ENCODE data around the gene GLOD5. TPM values are rescaled to one million over a fixed set of nuclear protein-coding genes. Genes with fewer than 3 reads are reported as not detected.

The GLOD5 gene
- polyA plus RNA-seq, 4 donors = 4.4 to 56.1 (median 22.1) TPM

DNA sequence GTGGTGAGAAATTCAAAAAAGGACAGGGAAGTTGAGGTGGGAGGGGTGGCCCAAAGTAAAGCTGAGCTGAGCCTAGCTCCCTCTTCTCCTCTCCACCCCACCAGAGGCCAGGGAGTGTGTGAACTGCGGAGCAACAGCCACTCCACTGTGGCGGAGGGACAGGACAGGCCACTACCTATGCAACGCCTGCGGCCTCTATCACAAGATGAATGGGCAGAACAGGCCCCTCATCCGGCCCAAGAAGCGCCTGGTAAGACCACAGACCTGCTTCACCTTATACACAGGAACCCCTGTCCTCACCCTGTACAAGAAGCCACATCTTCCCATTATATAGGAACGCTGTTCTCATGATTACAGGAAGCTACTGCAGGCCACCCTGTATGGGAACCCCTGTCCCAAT is 30.7 kb downstream of the GLOD5 start:
- no peak for DNase-seq
- 77 to 94% (median 90%) methylated on average over 7 of the region's 7 CpGs for WGBS, 3 donors
- peaks cover 0 to 17% (median 0%) of the 10 kb centered on the region in 3 donors for H3K4me1 ChIP-seq (ENCODE audit: control insufficient read depth in 3 of 3, insufficient read depth in 2 of 3, low read depth in 1 of 3, low read length in 2 of 3)
- H3K36me3 ChIP-seq (ENCODE audit: control insufficient read depth in 3 of 3, insufficient read depth in 2 of 3, low read depth in 1 of 3, low read length in 3 of 3) = no peaks in the 10 kb centered on the region
- no peaks in the 10 kb centered on the region for H3K9me3 ChIP-seq (ENCODE audit: control insufficient read depth in 2 of 2, insufficient read depth in 1 of 2, low read depth in 1 of 2, low read length in 1 of 2)
- no peak overlapping the region for H3K4me3 ChIP-seq (ENCODE audit: low read depth in 1 of 3, low read length in 3 of 3)
- H3K27me3 ChIP-seq (ENCODE audit: control insufficient read depth in 3 of 3, insufficient read depth in 3 of 3, low read length in 3 of 3) = no peaks in the 10 kb centered on the region
- no peak overlapping the region for H3K27ac ChIP-seq (ENCODE audit: low read depth in 1 of 3, low read length in 2 of 3)
- no peak for FAIRE-seq

DNA sequence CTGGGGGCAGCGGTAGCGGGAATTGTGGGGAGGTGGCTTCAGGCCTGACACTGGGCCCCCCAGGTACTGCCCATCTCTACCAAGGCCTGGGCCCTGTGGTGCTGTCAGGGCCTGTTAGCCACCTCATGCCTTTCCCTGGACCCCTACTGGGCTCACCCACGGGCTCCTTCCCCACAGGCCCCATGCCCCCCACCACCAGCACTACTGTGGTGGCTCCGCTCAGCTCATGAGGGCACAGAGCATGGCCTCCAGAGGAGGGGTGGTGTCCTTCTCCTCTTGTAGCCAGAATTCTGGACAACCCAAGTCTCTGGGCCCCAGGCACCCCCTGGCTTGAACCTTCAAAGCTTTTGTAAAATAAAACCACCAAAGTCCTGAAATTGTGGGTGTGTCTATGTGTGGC is 32.4 kb downstream of the GLOD5 start:
- Histone ChIP-seq H3K4me3 (ENCODE audit: low read depth in 1 of 3, low read length in 3 of 3) (no peak overlapping the region), H3K36me3 (ENCODE audit: control insufficient read depth in 3 of 3, insufficient read depth in 2 of 3, low read depth in 1 of 3, low read length in 3 of 3) (no peaks in the 10 kb centered on the region), H3K9me3 (ENCODE audit: control insufficient read depth in 2 of 2, insufficient read depth in 1 of 2, low read depth in 1 of 2, low read length in 1 of 2) (no peaks in the 10 kb centered on the region), H3K4me1 (ENCODE audit: control insufficient read depth in 3 of 3, insufficient read depth in 2 of 3, low read depth in 1 of 3, low read length in 2 of 3) (peaks cover 0 to 17% (median 0%) of the 10 kb centered on the region in 3 donors), H3K27me3 (ENCODE audit: control insufficient read depth in 3 of 3, insufficient read depth in 3 of 3, low read length in 3 of 3) (no peaks in the 10 kb centered on the region), H3K27ac (ENCODE audit: low read depth in 1 of 3, low read length in 2 of 3) (peak overlapping the region in 1 of 3 donors; percentile 72)
- FAIRE-seq = no peak
- WGBS, 3 donors = 87 to 92% (median 89%) methylated on average over 3 to 4 of the region's 4 CpGs
- DNase-seq = no peak

- Histone ChIP-seq H3K4me3 (ENCODE audit: low read depth in 1 of 3, low read length in 3 of 3) (no peak overlapping the region), H3K27ac (ENCODE audit: low read depth in 1 of 3, low read length in 2 of 3) (peak overlapping the region in 1 of 3 donors; percentile 87), H3K36me3 (ENCODE audit: control insufficient read depth in 3 of 3, insufficient read depth in 2 of 3, low read depth in 1 of 3, low read length in 3 of 3) (no peaks in the 10 kb centered on the region), H3K27me3 (ENCODE audit: control insufficient read depth in 3 of 3, insufficient read depth in 3 of 3, low read length in 3 of 3) (no peaks in the 10 kb centered on the region), H3K9me3 (ENCODE audit: control insufficient read depth in 2 of 2, insufficient read depth in 1 of 2, low read depth in 1 of 2, low read length in 1 of 2) (no peaks in the 10 kb centered on the region), H3K4me1 (ENCODE audit: control insufficient read depth in 3 of 3, insufficient read depth in 2 of 3, low read depth in 1 of 3, low read length in 2 of 3) (peaks cover 0 to 17% (median 0%) of the 10 kb centered on the region in 3 donors)
- FAIRE-seq (no peak), DNase-seq (peak in 1 of 2 donors; percentile 54)
- 83 to 89% (median 85%) methylated on average over 12 of the region's 12 CpGs for WGBS, 3 donors
These were observed 32.9 kb downstream of the GLOD5 start for GRCh38 chrX:48794340-48794910.

GRCh38 chrX:48794911-48795515 is 33.5 kb downstream of the GLOD5 start:
- Histone ChIP-seq H3K27ac (ENCODE audit: low read depth in 1 of 3, low read length in 2 of 3) (peak overlapping the region in 1 of 3 donors; percentile 87), H3K4me3 (ENCODE audit: low read depth in 1 of 3, low read length in 3 of 3) (no peak overlapping the region), H3K36me3 (ENCODE audit: control insufficient read depth in 3 of 3, insufficient read depth in 2 of 3, low read depth in 1 of 3, low read length in 3 of 3) (no peaks in the 10 kb centered on the region), H3K27me3 (ENCODE audit: control insufficient read depth in 3 of 3, insufficient read depth in 3 of 3, low read length in 3 of 3) (no peaks in the 10 kb centered on the region), H3K9me3 (ENCODE audit: control insufficient read depth in 2 of 2, insufficient read depth in 1 of 2, low read depth in 1 of 2, low read length in 1 of 2) (no peaks in the 10 kb centered on the region), H3K4me1 (ENCODE audit: control insufficient read depth in 3 of 3, insufficient read depth in 2 of 3, low read depth in 1 of 3, low read length in 2 of 3) (peaks cover 0 to 17% (median 0%) of the 10 kb centered on the region in 3 donors)
- FAIRE-seq (no peak), DNase-seq (peak in 1 of 2 donors; percentile 57)
- 56 to 63% (median 59%) methylated on average over 6 to 8 of the region's 8 CpGs for WGBS, 3 donors

DNA sequence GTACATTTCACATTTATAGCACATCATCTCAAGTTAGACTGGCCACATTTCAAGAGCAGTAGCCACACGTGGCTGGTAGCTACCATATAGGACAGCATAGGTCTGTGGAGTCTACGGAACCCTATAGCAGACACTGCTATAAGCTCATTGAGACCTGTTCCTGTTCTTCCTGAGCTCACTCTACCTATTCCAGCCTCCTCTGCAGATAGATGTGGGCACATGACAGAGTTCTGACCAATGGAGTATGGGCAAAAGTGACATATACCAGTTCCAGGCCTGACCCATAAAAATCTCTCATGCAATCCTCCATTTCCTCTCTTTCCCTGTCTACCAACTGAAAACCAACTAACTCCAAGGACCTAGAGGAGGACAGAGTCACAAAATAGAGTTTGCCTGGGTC is 36.8 kb downstream of the GLOD5 start:
- Histone ChIP-seq H3K27ac (ENCODE audit: low read depth in 1 of 3, low read length in 2 of 3) (no peak overlapping the region), H3K4me1 (ENCODE audit: control insufficient read depth in 3 of 3, insufficient read depth in 2 of 3, low read depth in 1 of 3, low read length in 2 of 3) (peaks cover 0 to 25% (median 0%) of the 10 kb centered on the region in 3 donors), H3K36me3 (ENCODE audit: control insufficient read depth in 3 of 3, insufficient read depth in 2 of 3, low read depth in 1 of 3, low read length in 3 of 3) (no peaks in the 10 kb centered on the region), H3K4me3 (ENCODE audit: low read depth in 1 of 3, low read length in 3 of 3) (no peak overlapping the region), H3K9me3 (ENCODE audit: control insufficient read depth in 2 of 2, insufficient read depth in 1 of 2, low read depth in 1 of 2, low read length in 1 of 2) (no peaks in the 10 kb centered on the region), H3K27me3 (ENCODE audit: control insufficient read depth in 3 of 3, insufficient read depth in 3 of 3, low read length in 3 of 3) (no peaks in the 10 kb centered on the region)
- FAIRE-seq (no peak), DNase-seq (no peak)
- WGBS, 3 donors = 75 to 82% (median 79%) methylated on average over 2 of the region's 2 CpGs

DNA sequence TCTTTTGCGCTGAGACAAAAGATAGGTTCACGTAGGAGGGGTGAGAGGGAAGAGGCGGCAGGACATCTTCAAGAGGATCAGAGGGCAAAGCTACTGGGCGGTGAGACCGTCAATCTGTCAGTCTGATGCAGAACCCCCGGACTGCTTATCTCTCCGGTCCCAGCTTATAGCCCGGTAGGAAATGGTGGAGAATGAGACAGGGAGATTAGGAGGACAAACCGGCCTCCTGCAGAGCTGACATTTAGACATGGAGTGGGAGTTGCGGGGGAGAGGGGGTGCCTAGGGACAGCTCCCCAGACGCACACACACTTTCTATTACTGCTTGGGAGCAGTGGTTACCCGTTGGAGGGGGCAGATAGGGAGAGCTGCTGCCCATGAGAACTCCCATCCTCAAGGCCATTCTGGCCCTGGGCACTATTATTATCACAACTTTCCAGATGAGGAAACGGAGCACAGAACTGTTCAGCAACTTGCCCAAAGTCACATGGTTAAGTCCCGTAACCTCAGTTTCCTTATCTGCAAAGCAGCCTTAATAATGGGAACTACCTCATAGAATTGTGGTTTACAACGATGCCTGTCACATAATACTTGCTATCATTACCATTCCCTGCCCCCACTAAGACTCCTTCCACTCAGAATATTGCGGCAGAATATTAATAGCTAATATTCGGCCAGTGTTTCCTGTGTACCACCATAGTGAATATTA is 39.2 kb downstream of the GLOD5 start:
- H3K4me1 ChIP-seq (ENCODE audit: control insufficient read depth in 3 of 3, insufficient read depth in 2 of 3, low read depth in 1 of 3, low read length in 2 of 3) = peaks cover 0 to 12% (median 0%) of the 10 kb centered on the region in 3 donors
- no peaks in the 10 kb centered on the region for H3K9me3 ChIP-seq (ENCODE audit: control insufficient read depth in 2 of 2, insufficient read depth in 1 of 2, low read depth in 1 of 2, low read length in 1 of 2)
- peak overlapping the region; percentile 51 to 84 (median 54) for H3K4me3 ChIP-seq (ENCODE audit: low read depth in 1 of 3, low read length in 3 of 3)
- peaks cover 0 to 13% (median 3%) of the 10 kb centered on the region in 3 donors for H3K36me3 ChIP-seq (ENCODE audit: control insufficient read depth in 3 of 3, insufficient read depth in 2 of 3, low read depth in 1 of 3, low read length in 3 of 3)
- peak overlapping the region in 2 of 3 donors; percentile 97 to 99 for H3K27ac ChIP-seq (ENCODE audit: low read depth in 1 of 3, low read length in 2 of 3)
- no peak for FAIRE-seq
- peak in 1 of 2 donors; percentile 7 for DNase-seq
- H3K27me3 ChIP-seq (ENCODE audit: control insufficient read depth in 3 of 3, insufficient read depth in 3 of 3, low read length in 3 of 3) = no peaks in the 10 kb centered on the region
- 25 to 59% (median 40%) methylated on average over 16 to 17 of the region's 17 CpGs for WGBS, 3 donors

DNA sequence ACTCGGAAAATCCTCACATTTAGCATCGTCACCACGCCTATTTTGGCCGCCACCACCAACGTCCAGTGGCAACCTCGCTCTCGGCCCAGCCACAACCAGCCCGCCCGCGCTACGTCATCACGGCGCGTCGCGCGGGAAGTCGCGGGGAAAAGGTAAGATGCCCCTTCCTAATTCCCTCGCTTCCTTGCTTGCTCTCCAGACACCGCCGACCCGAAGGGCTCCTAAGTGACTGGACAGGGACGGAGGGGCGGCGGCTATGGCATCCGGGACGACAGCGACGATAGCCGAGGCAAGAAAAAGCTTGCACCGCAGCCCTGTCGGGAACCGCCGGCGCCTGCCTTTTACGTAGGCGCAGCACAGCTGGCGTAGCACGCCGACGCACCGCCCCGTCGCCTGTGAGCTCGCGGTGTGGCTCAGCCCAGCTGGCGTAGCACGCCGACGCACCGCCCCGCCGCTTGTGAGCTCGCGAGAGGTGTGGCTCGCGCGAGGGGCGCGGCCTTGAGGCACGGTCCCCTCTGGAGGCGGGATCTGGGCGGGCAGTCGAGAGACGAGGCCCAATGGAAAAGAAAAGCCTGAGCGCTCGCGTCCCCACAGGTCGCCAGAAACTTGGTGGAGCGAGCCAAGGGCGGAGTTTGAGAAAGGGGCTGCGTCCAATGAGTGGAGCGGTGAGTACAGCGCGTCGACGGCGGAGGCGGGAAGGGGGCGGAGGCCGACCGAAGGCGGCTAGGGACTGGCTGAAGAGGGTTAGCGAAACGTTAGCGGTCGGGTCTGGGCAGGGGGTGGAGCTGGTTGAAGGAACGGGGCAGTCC is 39.9 kb downstream of the GLOD5 start, which contains the start of gene HDAC6:
Gene HDAC6 (plus strand): TSS at position 788 of the 809 bp plus-strand sequence. CDS start 626 bp downstream, outside the sequence.
- WGBS, 3 donors = 0 to 40% (median 14%) methylated on average over 55 to 89 of the region's 89 CpGs
- Histone ChIP-seq H3K4me3 (ENCODE audit: low read depth in 1 of 3, low read length in 3 of 3) (peak within 1 kb of the TSS; percentile 51 to 84 (median 54)), H3K4me1 (ENCODE audit: control insufficient read depth in 3 of 3, insufficient read depth in 2 of 3, low read depth in 1 of 3, low read length in 2 of 3) (peaks cover 0 to 10% (median 0%) of the 10 kb centered on the region in 3 donors), H3K9me3 (ENCODE audit: control insufficient read depth in 2 of 2, insufficient read depth in 1 of 2, low read depth in 1 of 2, low read length in 1 of 2) (no peaks in the 10 kb centered on the region), H3K27me3 (ENCODE audit: control insufficient read depth in 3 of 3, insufficient read depth in 3 of 3, low read length in 3 of 3) (no peaks in the 10 kb centered on the region), H3K27ac (ENCODE audit: low read depth in 1 of 3, low read length in 2 of 3) (peak within 1 kb of the TSS; percentile 83 to 100 (median 100)), H3K36me3 (ENCODE audit: control insufficient read depth in 3 of 3, insufficient read depth in 2 of 3, low read depth in 1 of 3, low read length in 3 of 3) (peaks cover 0 to 16% (median 3%) of the 10 kb centered on the region in 3 donors)
- DNase-seq (peak; percentile 98), FAIRE-seq (no peak)

Measured in small intestine (tissue), 7 donors.